ENCODE results near the gene CYP46A1.

Gene CYP46A1

GRCh38 chr14:99775351-99775750 is 91.3 kb downstream of the CYP46A1 start:
- TF ChIP-seq REST (IDR thresholded peaks at IDR 0.05; ENCODE audit: insufficient read depth in 1 of 2, low read depth in 2 of 2, low read length in 2 of 2): no peak
- TF ChIP-seq TAF1 (IDR thresholded peaks at IDR 0.05; ENCODE audit: borderline replicate concordance, insufficient read depth, low read length): no peak
- TF ChIP-seq FOXP2 (optimal IDR thresholded peaks at IDR 0.05; ENCODE audit: borderline replicate concordance, extremely low read depth, extremely low read length, insufficient read depth): no peak
- TF ChIP-seq POLR2AphosphoS5 (IDR thresholded peaks at IDR 0.05; ENCODE audit: low read depth, low read length): no peak
- no peak for TF ChIP-seq SIN3A (IDR thresholded peaks at IDR 0.05; ENCODE audit: borderline replicate concordance, insufficient read depth, low read length)
